Prostate gland (tissue), 2 donors: ENCODE data around the gene C3orf20.

Experiments
- CTCF ChIP-seq, 4 experiments: fragments of 200-600 bp in 2 of 4; fragments of 450-650 bp in 2 of 4; sonication (generic) in 2 of 4; IDR thresholded peaks; 1 replicate in 3 of 4; 2 replicates in 1 of 4; pipeline ENCODE4 v1.5.1; 2016 to 2019; ENCODE audit warnings: antibody characterized with exemption in 4 of 4, mild to moderate bottlenecking in 2 of 4, moderate library complexity in 2 of 4
- POLR2A ChIP-seq: fragments of 450-650 bp; IDR thresholded peaks from one replicate; pipeline ENCODE4 v1.6.1; 2016; ENCODE audit warnings: antibody characterized with exemption, mild to moderate bottlenecking
- POLR2AphosphoS5 ChIP-seq: sonication (generic); formaldehyde crosslinking; IDR thresholded peaks from one replicate; pipeline ENCODE4 v1.6.1; 2017; ENCODE audit warnings: antibody characterized with exemption

GRCh38 chr3:14632442-14632930, 42.5 kb upstream of the C3orf20 start:
- no peak for TF ChIP-seq CTCF (IDR thresholded peaks at IDR 0.05)
- no peak for TF ChIP-seq POLR2A
- no peak for TF ChIP-seq POLR2AphosphoS5
